Fibroblast of mammary gland (primary cell): ENCODE results near the gene SH3BP5L.

ENCODE experiments used
- DNase-seq: peaks from one replicate; pipeline ENCODE4 v3.0.0-alpha.2; 2010; ENCODE audit warnings: low read depth
- H3K4me3 ChIP-seq: 2 replicates; pipeline ENCODE4 v1.5.1; 2011; ENCODE audit warnings: low read depth, mild to moderate bottlenecking, low read length, moderate library complexity; ENCODE audit not compliant: control insufficient read depth
- TF ChIP-seq, protein P1 (sequence below): conservative IDR thresholded peaks from 2 replicates; pipeline ENCODE4 v1.5.1; 2011; ENCODE audit warnings: low read depth, low read length, inconsistent platforms; ENCODE audit not compliant: control insufficient read depth, insufficient read depth

Gene SH3BP5L

DNA sequence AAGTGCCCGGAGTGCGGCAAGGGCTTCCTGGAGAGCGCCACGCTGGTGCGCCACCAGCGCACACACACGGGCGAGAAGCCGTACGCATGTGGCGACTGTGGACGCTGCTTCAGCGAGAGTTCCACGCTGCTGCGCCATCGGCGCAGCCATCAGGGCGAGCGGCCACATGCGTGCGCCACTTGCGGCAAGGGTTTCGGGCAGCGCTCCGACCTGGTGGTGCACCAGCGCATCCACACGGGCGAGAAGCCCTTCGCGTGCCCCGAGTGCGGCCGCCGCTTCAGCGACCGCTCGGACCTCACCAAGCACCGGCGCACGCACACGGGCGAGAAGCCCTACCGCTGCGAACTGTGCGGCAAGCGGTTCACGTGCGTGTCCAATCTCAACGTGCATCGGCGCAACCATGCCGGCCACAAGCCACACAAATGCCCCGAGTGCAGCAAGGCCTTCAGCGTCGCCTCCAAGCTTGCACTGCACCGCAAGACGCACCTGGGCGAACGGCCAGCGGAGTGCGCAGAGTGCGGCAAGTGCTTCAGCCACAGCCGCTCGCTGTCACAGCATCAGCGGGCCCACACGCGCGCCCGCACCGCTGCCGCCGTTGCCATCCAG is 22.3 kb upstream of the SH3BP5L start:
- TF ChIP-seq, protein P1, sequence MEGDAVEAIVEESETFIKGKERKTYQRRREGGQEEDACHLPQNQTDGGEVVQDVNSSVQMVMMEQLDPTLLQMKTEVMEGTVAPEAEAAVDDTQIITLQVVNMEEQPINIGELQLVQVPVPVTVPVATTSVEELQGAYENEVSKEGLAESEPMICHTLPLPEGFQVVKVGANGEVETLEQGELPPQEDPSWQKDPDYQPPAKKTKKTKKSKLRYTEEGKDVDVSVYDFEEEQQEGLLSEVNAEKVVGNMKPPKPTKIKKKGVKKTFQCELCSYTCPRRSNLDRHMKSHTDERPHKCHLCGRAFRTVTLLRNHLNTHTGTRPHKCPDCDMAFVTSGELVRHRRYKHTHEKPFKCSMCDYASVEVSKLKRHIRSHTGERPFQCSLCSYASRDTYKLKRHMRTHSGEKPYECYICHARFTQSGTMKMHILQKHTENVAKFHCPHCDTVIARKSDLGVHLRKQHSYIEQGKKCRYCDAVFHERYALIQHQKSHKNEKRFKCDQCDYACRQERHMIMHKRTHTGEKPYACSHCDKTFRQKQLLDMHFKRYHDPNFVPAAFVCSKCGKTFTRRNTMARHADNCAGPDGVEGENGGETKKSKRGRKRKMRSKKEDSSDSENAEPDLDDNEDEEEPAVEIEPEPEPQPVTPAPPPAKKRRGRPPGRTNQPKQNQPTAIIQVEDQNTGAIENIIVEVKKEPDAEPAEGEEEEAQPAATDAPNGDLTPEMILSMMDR, result no peak
- no peak overlapping the region for H3K4me3 ChIP-seq
- DNase-seq, result no peak

DNA sequence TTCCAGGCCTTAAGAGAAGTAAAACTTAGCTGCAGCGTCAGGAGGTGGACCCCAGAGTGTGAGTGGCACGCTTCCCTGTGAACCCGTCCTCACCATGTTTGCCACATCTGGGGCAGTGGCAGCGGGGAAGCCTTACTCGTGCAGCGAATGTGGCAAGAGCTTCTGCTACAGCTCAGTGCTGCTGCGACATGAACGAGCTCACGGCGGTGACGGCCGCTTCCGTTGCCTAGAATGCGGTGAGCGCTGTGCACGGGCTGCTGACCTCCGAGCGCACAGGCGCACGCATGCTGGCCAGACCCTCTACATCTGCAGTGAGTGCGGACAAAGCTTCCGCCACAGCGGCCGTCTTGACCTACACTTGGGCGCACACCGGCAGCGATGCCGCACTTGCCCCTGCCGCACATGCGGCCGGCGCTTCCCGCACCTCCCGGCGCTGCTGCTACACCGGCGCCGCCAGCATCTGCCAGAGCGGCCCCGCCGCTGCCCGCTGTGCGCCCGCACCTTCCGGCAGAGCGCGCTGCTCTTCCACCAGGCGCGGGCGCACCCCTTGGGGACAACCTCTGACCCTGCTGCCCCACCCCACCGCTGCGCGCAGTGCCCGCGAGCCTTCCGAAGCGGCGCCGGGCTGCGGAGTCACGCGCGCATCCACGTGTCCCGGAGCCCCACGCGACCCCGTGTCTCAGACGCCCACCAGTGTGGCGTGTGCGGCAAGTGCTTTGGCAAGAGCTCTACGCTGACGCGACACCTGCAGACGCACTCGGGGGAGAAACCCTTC is 21.7 kb upstream of the SH3BP5L start:
- DNase-seq, result no peak
- H3K4me3 ChIP-seq, result no peak overlapping the region
- TF ChIP-seq, protein P1, result no peak

DNA sequence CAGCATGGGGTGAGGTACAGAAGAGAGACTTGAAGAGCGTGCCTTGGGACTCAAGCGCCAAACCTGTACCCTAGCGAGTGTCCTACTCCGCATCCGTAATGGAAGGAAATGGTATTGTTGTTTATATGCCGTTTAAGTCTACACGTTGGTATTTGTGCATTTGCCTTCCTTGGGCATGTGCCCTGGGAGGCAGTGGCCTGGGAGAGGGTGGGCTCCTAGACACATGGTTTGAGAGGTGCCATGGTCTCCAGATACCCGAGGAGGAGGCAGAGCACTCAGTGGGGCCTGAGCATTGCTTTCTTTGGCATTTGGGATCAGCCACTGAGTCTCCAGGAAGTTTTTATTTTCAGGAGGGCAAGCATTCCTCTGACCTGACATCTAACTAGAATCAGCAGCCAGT is 18.8 kb upstream of the SH3BP5L start:
- H3K4me3 ChIP-seq, result no peak overlapping the region
- no peak for DNase-seq
- TF ChIP-seq, protein P1, result no peak

DNA sequence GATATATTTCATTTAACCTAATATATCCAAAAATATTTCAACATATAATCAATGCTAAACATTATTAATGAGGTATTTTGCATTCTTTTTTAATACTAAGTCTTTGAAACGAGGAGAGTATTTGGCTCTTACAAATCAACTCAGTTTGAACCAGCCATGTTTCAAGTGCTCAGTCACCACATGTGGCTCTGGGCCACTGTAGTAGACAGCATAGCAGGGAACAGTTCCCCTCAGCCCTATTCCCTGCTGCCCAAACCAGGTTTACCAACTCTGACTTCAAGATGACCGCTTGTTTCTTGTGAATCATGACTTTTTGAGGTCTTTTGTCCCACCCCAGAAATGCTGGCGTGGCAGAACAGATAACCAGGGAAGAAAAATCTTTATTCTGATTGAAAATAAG is 18.0 kb upstream of the SH3BP5L start:
- H3K4me3 ChIP-seq, result no peak overlapping the region
- DNase-seq, result no peak
- TF ChIP-seq, protein P1, result no peak

DNA sequence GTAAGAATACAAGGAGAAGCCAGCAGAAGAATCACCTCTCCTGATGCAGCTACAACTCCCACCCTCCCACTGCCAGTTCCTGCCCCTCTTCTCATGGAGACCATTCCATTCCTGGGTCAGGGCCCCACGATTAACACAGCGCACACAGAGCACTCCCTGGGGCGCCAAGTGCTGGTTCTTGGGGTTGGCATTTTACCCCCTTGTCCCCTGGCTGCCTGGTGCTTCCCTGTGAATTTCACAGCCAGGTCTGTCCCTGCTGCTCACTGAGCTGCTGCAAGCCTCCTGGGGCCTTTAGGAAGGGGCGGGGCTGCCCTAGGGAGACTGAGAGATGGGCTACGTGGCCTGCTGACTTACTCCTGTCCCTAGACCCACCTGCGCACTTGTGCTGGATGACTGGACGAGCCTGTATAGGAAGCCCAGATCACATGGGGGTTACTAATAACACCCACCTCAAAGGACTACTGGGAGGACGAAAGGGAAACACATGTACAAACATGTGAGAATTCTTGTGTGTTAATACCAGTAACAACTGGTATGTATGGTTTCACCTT is 17.1 kb upstream of the SH3BP5L start:
- no peak for DNase-seq
- no peak overlapping the region for H3K4me3 ChIP-seq
- TF ChIP-seq, protein P1, result no peak

DNA sequence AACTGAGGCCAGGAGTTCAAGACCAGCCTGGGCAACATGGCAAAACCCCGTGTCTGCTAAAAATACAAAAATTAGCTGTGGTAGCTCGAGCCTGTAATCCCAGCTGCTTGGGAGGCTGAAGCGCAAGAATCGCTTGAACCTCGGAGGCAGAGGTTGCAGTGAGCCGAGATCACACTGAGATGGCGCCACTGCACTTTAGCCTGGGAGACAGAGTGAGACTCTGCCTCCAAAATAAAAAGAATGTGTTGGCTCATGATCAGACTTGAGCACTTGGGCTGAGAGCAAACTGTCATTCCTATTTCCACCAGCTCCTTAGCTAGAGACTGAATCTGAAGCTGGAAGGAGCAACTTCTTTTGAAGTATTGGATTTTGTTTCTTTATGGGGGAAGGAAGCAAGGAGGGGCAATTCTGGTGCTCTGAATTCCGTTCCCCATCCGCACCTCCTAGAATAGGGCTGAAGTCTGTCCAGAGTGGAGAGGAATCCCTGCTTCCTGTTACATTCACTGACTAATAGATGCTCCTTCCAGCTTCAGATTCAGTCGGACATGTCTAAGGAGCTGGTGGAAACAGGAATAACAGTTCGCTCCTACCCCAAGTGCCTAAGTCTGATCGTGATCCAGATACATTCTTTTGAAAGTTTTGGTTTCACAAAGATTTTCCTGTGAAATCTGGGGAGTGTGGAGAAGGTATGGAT is 16.1 kb upstream of the SH3BP5L start:
- TF ChIP-seq, protein P1, result peak; percentile 68
- DNase-seq, result peak; percentile 76
- H3K4me3 ChIP-seq, result no peak overlapping the region
